Embryonic facial prominence (tissue), 1 donor: ENCODE results near the gene RNF17.

ENCODE experiments used
- DNase-seq: peaks from one replicate; pipeline ENCODE4 v3.0.0-alpha.2; 2016; ENCODE audit errors: extremely low spot score

Gene RNF17

GRCh38 chr13:24894277-24894971 is 130.5 kb downstream of the RNF17 start:
- DNase-seq, result no peak

- no peak for DNase-seq
Measured at GRCh38 chr13:24894972-24895300, 131.0 kb downstream of the RNF17 start.

GRCh38 chr13:24896061-24896460 is 132.1 kb downstream of the RNF17 start:
- DNase-seq, result no peak

GRCh38 chr13:24897293-24897692 is 133.3 kb downstream of the RNF17 start:
- no peak for DNase-seq

- no peak for DNase-seq
Measured at GRCh38 chr13:24899601-24900000, 135.6 kb downstream of the RNF17 start.

- DNase-seq, result no peak
Measured at GRCh38 chr13:24900507-24900906, 136.5 kb downstream of the RNF17 start.

- DNase-seq, result no peak
Measured at GRCh38 chr13:24905242-24905641, 141.3 kb downstream of the RNF17 start.

GRCh38 chr13:24906268-24906667 is 142.3 kb downstream of the RNF17 start:
- no peak for DNase-seq

GRCh38 chr13:24910502-24911132 is 146.6 kb downstream of the RNF17 start:
- no peak for DNase-seq

- no peak for DNase-seq
Measured at GRCh38 chr13:24911133-24911908, 147.4 kb downstream of the RNF17 start.

- DNase-seq, result no peak
Measured at GRCh38 chr13:24916464-24916863, 152.5 kb downstream of the RNF17 start.

- no peak for DNase-seq
Measured at GRCh38 chr13:24921003-24921402, 157.0 kb downstream of the RNF17 start.

- no peak for DNase-seq
Measured at GRCh38 chr13:24921881-24922280, 157.9 kb downstream of the RNF17 start.

- no peak for DNase-seq
Measured at GRCh38 chr13:24922387-24922744, 158.4 kb downstream of the RNF17 start.

- DNase-seq, result peak; percentile 96
Measured at GRCh38 chr13:24922745-24923591, 159.0 kb downstream of the RNF17 start.

- no peak for DNase-seq
Measured at GRCh38 chr13:24925318-24926231, 161.6 kb downstream of the RNF17 start.

GRCh38 chr13:24927810-24928404 is 163.9 kb downstream of the RNF17 start:
- DNase-seq, result no peak

- no peak for DNase-seq
Measured at GRCh38 chr13:24929196-24929595, 165.2 kb downstream of the RNF17 start.
